Endothelial cell of umbilical vein (primary cell): ENCODE results near the gene MYO1C. TPM values are rescaled to one million over a fixed set of nuclear protein-coding genes. Genes with fewer than 3 reads are reported as not detected.
A peak's percentile ranks its signal among the peaks of the same experiment; 100 is the strongest.
"Not testable (repeated sequence)": the region's sequence is repeated elsewhere in the genome, so short reads cannot be mapped to it uniquely, and the experiment has no call there.

Source experiments
- BruUV-seq: library from RNA; stranded (reverse); fragments of 400-500 nt; replicated peaks from 2 replicates; lab custom pipeline; 2021; lab: Mats Ljungman, UMichigan
- CTCF ChIA-PET: fragments of 300-600, 350-600 bp; sonication (Branson Sonifier 250); formaldehyde crosslinking; loops from one replicate; lab custom pipeline; 2021; ENCODE audit warnings: antibody characterized with exemption, inconsistent platforms; lab: Charles Lee
- POLR2A ChIA-PET: fragments of 300-600, 350-600 bp; sonication (Branson Sonifier 250); formaldehyde crosslinking; loops from one replicate; lab custom pipeline; 2021; ENCODE audit warnings: antibody characterized with exemption, inconsistent platforms; lab: Charles Lee
- DNase-seq: peaks from one replicate; pipeline ENCODE4 v3.0.0-alpha.2; 2011; ENCODE audit warnings: low read depth, low spot score
- FAIRE-seq: peaks from 2 replicates; lab custom pipeline; 2011; peaks lifted over from hg19 to GRCh38; lab: Jason Lieb, UNC
- H2AFZ ChIP-seq: 2 replicates; pipeline ENCODE4 v1.6.0; 2012; ENCODE audit warnings: low read depth, low read length, control low read depth, inconsistent platforms
- H3K27ac ChIP-seq: 2 replicates; pipeline ENCODE4 v1.5.1; 2011; ENCODE audit warnings: low read depth, mild to moderate bottlenecking, control low read depth, low read length, moderate library complexity; ENCODE audit not compliant: insufficient read depth
- H3K27me3 ChIP-seq, 2 experiments: 2 replicates each; pipeline versions ENCODE4 v1.6.0 to v1.6.1; 2011; ENCODE audit warnings: low read length in 2 of 2, mixed read lengths in 1 of 2; ENCODE audit not compliant: control insufficient read depth in 2 of 2, insufficient read depth in 2 of 2
- H3K36me3 ChIP-seq, 2 experiments: 2 replicates in 1 of 2; 3 replicates in 1 of 2; pipeline ENCODE4 v1.5.1; 2011; ENCODE audit warnings: low read length in 2 of 2, mild to moderate bottlenecking in 1 of 2, moderate library complexity in 1 of 2; ENCODE audit not compliant: control insufficient read depth in 2 of 2, insufficient read depth in 2 of 2; ENCODE audit errors: extremely low read depth in 1 of 2
- H3K4me1 ChIP-seq: 3 replicates; pipeline ENCODE4 v1.5.1; 2011; ENCODE audit warnings: mild to moderate bottlenecking, low read length; ENCODE audit not compliant: control insufficient read depth, insufficient read depth; ENCODE audit errors: extremely low read depth
- H3K4me2 ChIP-seq: 2 replicates; pipeline ENCODE4 v1.6.1; 2011; ENCODE audit warnings: low read length, control low read depth, mixed read lengths; ENCODE audit not compliant: insufficient read depth
- H3K4me3 ChIP-seq, 3 experiments: fragments of 200-600 bp in 1 of 3; sonication (generic), shearing (Covaris generic) in 1 of 3; replicated peaks in 1 of 3; 2 replicates each; pipeline ENCODE4 v1.5.1; 2011 to 2016; ENCODE audit warnings: control low read depth in 3 of 3, low read length in 3 of 3, mild to moderate bottlenecking in 2 of 3, inconsistent platforms in 1 of 3, low read depth in 1 of 3, moderate library complexity in 1 of 3; ENCODE audit not compliant: insufficient read depth in 1 of 3
- H3K79me2 ChIP-seq: 2 replicates; pipeline ENCODE4 v1.6.0; 2012; ENCODE audit warnings: low read length, inconsistent platforms; ENCODE audit not compliant: control insufficient read depth, insufficient read depth
- H3K9ac ChIP-seq: replicated peaks from 2 replicates; pipeline ENCODE3; 2011; ENCODE audit warnings: low read length, control low read depth; ENCODE audit not compliant: insufficient read depth; ENCODE audit errors: extremely low read depth
- H3K9me1 ChIP-seq: replicated peaks from 3 replicates; pipeline ENCODE4 v1.6.0; 2011; ENCODE audit warnings: mild to moderate bottlenecking, low read length; ENCODE audit not compliant: control insufficient read depth, insufficient read depth; ENCODE audit errors: extremely low read depth
- H3K9me3 ChIP-seq: replicated peaks from 2 replicates; pipeline ENCODE4 v1.5.1; 2012; ENCODE audit warnings: low read length, inconsistent platforms; ENCODE audit not compliant: control insufficient read depth, insufficient read depth
- H4K20me1 ChIP-seq: replicated peaks from 2 replicates; pipeline ENCODE3; 2011; ENCODE audit warnings: mild to moderate bottlenecking, low read length; ENCODE audit not compliant: control insufficient read depth, insufficient read depth; ENCODE audit errors: extremely low read depth
- EZH2 ChIP-seq: IDR thresholded peaks from 2 replicates; pipeline ENCODE4 v1.6.1; 2012; ENCODE audit warnings: borderline replicate concordance, low read depth, mild to moderate bottlenecking, moderate library complexity, low read length, inconsistent platforms; ENCODE audit not compliant: severe bottlenecking
- FOS ChIP-seq: IDR thresholded peaks from 2 replicates; pipeline ENCODE4 v1.6.1; 2011; ENCODE audit warnings: mild to moderate bottlenecking, low read length, moderate library complexity, borderline replicate concordance; ENCODE audit not compliant: insufficient read depth
- GATA2 ChIP-seq: IDR thresholded peaks from 2 replicates; pipeline ENCODE4 v1.7.0; 2011; ENCODE audit warnings: low read depth, mild to moderate bottlenecking, moderate library complexity, mixed read lengths, low read length; ENCODE audit not compliant: insufficient read length, insufficient read depth
- JUN ChIP-seq: IDR thresholded peaks from 2 replicates; pipeline ENCODE4 v1.6.1; 2011; ENCODE audit warnings: borderline replicate concordance, low read depth; ENCODE audit not compliant: insufficient read length, insufficient read depth
- MAX ChIP-seq: IDR thresholded peaks from 2 replicates; pipeline ENCODE4 v1.6.1; 2011; ENCODE audit not compliant: insufficient read depth, insufficient read length
- POLR2A ChIP-seq: IDR thresholded peaks from 2 replicates; pipeline ENCODE4 v1.6.1; 2012; ENCODE audit warnings: low read depth, mild to moderate bottlenecking, control low read depth, low read length
- dilution Hi-C: fragments of 300-500 bp; cut with MboI; formaldehyde crosslinking; loops from one replicate; pipeline ENCODE4 v1.15.0; 2019; ENCODE audit warnings: low sequenced_read_pairs; ENCODE audit not compliant: extremely low pct_ligation_motif_present
- intact Hi-C: fragments of 100-400 bp; cut with micrococcal nuclease; formaldehyde crosslinking; loops from one replicate; pipeline ENCODE4 v1.10.0; 2022
- polyA plus RNA-seq, 4 experiments: library from polyadenylated mRNA; depleted of rRNA in 3 of 4; stranded (reverse) in 3 of 4; unstranded in 1 of 4; fragments of >200 nt; gene quantifications; 2 replicates each; pipeline versions ENCODE4 v1.2.1 to v1.2.3, GENCODE V29; 2011 to 2012; ENCODE audit warnings: missing spikeins in 1 of 4
- total RNA-seq: library from RNA; stranded (reverse); gene quantifications from 2 replicates; pipeline ENCODE4 v1.2.3, GENCODE V29; 2021
- TF ChIP-seq, protein P1 (sequence below), 2 donors: IDR thresholded peaks; 1 replicate in 1 of 2; 2 replicates in 1 of 2; pipeline ENCODE4 v1.5.1; 2011; ENCODE audit warnings: low read length in 2 of 2, mild to moderate bottlenecking in 2 of 2, moderate library complexity in 2 of 2, control low read depth in 1 of 2, inconsistent platforms in 1 of 2, low read depth in 1 of 2; ENCODE audit not compliant: insufficient read depth in 1 of 2; ENCODE audit errors: extremely low read depth in 1 of 2

MYO1C gene
- total and polyA plus RNA-seq, 2 donors (not counting 3 experiments of a cell fraction or from before 2014, with no cell fraction given) = 141 to 206 TPM

DNA sequence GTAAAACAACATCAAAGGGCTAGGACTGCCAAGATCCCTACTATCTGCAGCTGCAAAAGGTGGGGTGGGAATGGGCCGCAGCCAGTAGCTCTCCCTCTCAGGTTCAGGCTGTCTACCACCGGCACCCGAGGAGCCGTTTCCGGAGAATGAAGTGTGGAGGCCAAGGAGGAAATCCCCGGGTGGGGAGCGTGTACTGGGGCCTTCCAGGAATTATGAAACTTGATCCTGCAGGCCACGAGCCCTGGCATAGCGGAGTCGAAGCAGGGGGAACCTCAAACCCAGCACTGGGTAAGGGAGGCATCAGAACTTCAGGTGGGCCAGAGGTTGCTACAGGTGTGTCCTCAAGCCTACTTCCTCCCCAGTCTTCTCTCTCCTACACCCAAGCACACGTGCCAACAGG is 18.8 kb upstream of the MYO1C start:
- CTCF ChIA-PET = interaction anchor here (1.2 to 3.4 kb wide), 5 partner anchors 13 to 252 kb away, joined by 3 to 33 read pairs (median 5); no protein-coding TSS in a partner anchor
- H3K9me1 ChIP-seq = no peaks in the 10 kb centered on the region
- peak; percentile 89 for FAIRE-seq
- DNase-seq = peak; percentile 75
- H3K27me3 ChIP-seq = no peaks in the 10 kb centered on the region
- no peaks in the 10 kb centered on the region for H3K79me2 ChIP-seq
- no peaks in the 10 kb centered on the region for H3K9me3 ChIP-seq
- H2AFZ ChIP-seq = peak overlapping the region; percentile 9
- dilution Hi-C loops (no loop called here), intact Hi-C loops (loop anchor here (1.0 kb wide), 1 partner anchor 18 kb away; no protein-coding TSS in a partner anchor)
- H3K9ac ChIP-seq = peak overlapping the region; percentile 4
- H3K4me1 ChIP-seq = peaks cover 35% of the 10 kb centered on the region
- TF ChIP-seq MAX (peak; percentile 13), JUN (no peak), POLR2A (peak; percentile 15)
- peaks cover 0 to 24% of the 10 kb centered on the region in 2 experiments for H3K36me3 ChIP-seq
- H4K20me1 ChIP-seq = no peaks in the 10 kb centered on the region
- H3K27ac ChIP-seq = peak overlapping the region; percentile 34
- POLR2A ChIA-PET = interaction anchor here (1.3 kb wide), 1 partner anchor 19 kb away, joined by 4 read pairs; no protein-coding TSS in a partner anchor
- BruUV-seq = no TSS peak
- H3K4me2 ChIP-seq = peak overlapping the region; percentile 20
- H3K4me3 ChIP-seq = no peak overlapping the region

DNA sequence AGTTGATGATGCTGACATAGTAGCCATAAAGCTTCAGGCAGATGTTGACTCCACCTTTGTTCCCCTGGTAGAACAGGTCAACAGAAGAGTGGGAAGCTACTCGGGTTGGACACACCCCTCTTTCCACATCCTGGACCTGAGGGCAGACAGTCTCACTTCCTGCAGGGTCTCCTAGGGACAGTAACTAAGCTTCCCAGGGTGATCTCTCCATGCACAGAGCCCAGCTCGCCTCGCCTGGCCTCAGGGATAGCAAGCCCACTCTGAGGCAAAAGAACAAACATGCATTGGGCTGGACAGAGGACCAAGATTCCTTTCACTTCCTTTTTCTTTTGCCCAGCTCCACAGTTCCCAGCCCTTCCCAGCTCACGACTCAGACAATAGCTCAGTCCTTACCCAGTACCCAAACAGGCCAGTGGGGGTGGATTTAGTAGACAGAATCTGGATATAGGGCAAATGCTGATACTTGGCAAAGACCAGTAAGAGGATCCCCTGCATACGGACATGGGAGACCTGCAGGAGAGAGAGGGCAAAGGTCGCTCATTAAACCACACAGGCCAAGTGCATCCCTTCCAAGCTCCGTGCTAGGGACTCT is 16.9 kb upstream of the MYO1C start:
- Histone ChIP-seq H3K36me3 (peaks cover 0 to 29% of the 10 kb centered on the region in 2 experiments), H3K27ac (no peak overlapping the region), H3K9me3 (no peaks in the 10 kb centered on the region), H3K9me1 (no peaks in the 10 kb centered on the region), H3K4me2 (no peak overlapping the region), H2AFZ (no peak overlapping the region), H3K4me1 (peaks cover 25% of the 10 kb centered on the region), H3K27me3 (no peaks in the 10 kb centered on the region), H4K20me1 (no peaks in the 10 kb centered on the region), H3K4me3 (no peak overlapping the region), H3K79me2 (no peaks in the 10 kb centered on the region), H3K9ac (no peak overlapping the region)
- TF ChIP-seq MAX = no peak
- TF ChIP-seq, protein P1, sequence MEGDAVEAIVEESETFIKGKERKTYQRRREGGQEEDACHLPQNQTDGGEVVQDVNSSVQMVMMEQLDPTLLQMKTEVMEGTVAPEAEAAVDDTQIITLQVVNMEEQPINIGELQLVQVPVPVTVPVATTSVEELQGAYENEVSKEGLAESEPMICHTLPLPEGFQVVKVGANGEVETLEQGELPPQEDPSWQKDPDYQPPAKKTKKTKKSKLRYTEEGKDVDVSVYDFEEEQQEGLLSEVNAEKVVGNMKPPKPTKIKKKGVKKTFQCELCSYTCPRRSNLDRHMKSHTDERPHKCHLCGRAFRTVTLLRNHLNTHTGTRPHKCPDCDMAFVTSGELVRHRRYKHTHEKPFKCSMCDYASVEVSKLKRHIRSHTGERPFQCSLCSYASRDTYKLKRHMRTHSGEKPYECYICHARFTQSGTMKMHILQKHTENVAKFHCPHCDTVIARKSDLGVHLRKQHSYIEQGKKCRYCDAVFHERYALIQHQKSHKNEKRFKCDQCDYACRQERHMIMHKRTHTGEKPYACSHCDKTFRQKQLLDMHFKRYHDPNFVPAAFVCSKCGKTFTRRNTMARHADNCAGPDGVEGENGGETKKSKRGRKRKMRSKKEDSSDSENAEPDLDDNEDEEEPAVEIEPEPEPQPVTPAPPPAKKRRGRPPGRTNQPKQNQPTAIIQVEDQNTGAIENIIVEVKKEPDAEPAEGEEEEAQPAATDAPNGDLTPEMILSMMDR (IDR thresholded peaks at IDR 0.05; ENCODE audit: extremely low read depth in 1 of 2, insufficient read depth in 1 of 2, low read depth in 1 of 2, low read length in 2 of 2) = no peak
- no peak for TF ChIP-seq FOS
- TF ChIP-seq EZH2 = no peak
- TF ChIP-seq JUN = no peak
- no peak for TF ChIP-seq GATA2
- dilution Hi-C loops (no loop called here), intact Hi-C loops (no loop called here)
- BruUV-seq = no TSS peak
- POLR2A ChIA-PET = no interaction called here
- CTCF ChIA-PET = interaction anchor here (1.2 to 2.5 kb wide), 4 partner anchors 11 to 144 kb away, joined by 3 to 17 read pairs (median 10); partner anchors contain the start of gene MYO1C
- FAIRE-seq = no peak
- DNase-seq = no peak

DNA sequence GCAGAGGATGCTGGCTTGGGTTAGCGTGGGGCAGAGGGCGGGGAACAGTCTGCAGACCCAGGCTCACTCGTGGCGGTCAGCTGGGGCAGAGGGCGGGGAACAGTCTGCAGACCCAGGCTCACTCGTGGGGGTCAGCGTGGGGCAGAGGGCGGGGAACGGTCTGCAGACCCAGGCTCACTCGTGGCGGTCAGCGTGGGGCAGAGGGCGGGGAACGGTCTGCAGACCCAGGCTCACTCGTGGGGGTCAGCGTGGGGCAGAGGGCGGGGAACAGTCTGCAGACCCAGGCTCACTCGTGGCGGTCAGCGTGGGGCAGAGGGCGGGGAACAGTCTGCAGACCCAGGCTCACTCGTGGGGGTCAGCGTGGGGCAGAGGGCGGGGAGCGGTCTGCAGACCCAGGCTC is 16.2 kb upstream of the MYO1C start:
- BruUV-seq, H2AFZ ChIP-seq, H3K9me3 ChIP-seq, H3K4me2 ChIP-seq, dilution Hi-C loops, POLR2A ChIA-PET, H3K27ac ChIP-seq, H3K9ac ChIP-seq, intact Hi-C loops, H4K20me1 ChIP-seq, FAIRE-seq, H3K27me3 ChIP-seq, H3K9me1 ChIP-seq, H3K4me3 ChIP-seq, H3K79me2 ChIP-seq, DNase-seq: not testable (repeated sequence)
- Histone ChIP-seq H3K36me3 (peaks cover 0 to 28% of the 10 kb centered on the region in 2 experiments), H3K4me1 (peaks cover 25% of the 10 kb centered on the region)
- CTCF ChIA-PET = interaction anchor here (1.5 to 2.5 kb wide), 3 partner anchors 11 to 143 kb away, joined by 5 to 17 read pairs (median 14); partner anchors contain the start of gene MYO1C
